ENCODE measurements around the gene ITGA3. TPM values are rescaled to one million over a fixed set of nuclear protein-coding genes. Genes with fewer than 3 reads are reported as not detected.

The ITGA3 gene
- total RNA-seq, 1 experiment from 2014 or later, result 1.4 TPM

GRCh38 chr17:50065056-50065455 lies 9.1 kb downstream of the ITGA3 start:
- intact Hi-C loops (cut with micrococcal nuclease; ENCODE audit: unreplicated experiment), result no loop called here
- TF ChIP-seq CTCF (conservative IDR thresholded peaks at IDR 0.05; ENCODE audit: low read depth, low read length) (no peak), EZH2 (IDR thresholded peaks at IDR 0.05; ENCODE audit: borderline replicate concordance, low read depth, low read length, poor library complexity, severe bottlenecking) (no peak)
- Histone ChIP-seq H3K4me3 (ENCODE audit: low read depth, low read length, poor library complexity, severe bottlenecking) (no peak overlapping the region), H3K9me3 (ENCODE audit: low read depth, low read length, poor library complexity, severe bottlenecking) (no peaks in the 10 kb centered on the region), H3K27me3 (replicated peaks; ENCODE audit: insufficient read depth, low read depth, low read length, poor library complexity) (no peaks in the 10 kb centered on the region), H3K36me3 (ENCODE audit: insufficient read depth, low read length, poor library complexity, severe bottlenecking) (no peaks in the 10 kb centered on the region), H3K4me1 (ENCODE audit: insufficient read depth, low read length, poor library complexity, severe bottlenecking) (peaks cover 8% of the 10 kb centered on the region), H3K27ac (ENCODE audit: low read depth, low read length, poor library complexity, severe bottlenecking) (no peak overlapping the region)
- CTCF ChIA-PET, result no interaction called here
- no peak for DNase-seq (ENCODE audit: low spot score)
- no TSS peak for BruUV-seq (replicated peaks)
- POLR2A ChIA-PET (ENCODE audit: low non-redundant PET), result no interaction called here

DNA sequence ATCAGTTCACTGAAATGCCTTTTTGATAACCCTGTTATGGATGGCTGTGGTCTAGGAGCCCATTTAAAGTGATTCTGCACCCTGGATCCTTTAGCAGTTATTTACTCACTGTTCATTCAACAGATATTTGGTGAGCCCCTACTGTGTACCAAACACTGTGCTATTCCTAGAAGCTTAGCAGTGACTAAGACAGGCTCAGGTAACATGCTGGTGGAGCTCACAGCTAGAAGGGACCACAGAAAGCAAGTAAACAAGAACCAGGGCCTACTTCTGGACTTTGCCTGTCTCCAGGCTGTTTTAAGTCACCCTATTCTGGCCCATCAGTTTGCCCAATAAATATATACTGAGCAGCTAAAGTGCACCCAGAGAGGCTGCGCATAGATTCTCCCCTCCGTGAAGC lies 11.1 kb downstream of the ITGA3 start:
- CTCF ChIA-PET, result no interaction called here
- no TSS peak for BruUV-seq (replicated peaks)

DNA sequence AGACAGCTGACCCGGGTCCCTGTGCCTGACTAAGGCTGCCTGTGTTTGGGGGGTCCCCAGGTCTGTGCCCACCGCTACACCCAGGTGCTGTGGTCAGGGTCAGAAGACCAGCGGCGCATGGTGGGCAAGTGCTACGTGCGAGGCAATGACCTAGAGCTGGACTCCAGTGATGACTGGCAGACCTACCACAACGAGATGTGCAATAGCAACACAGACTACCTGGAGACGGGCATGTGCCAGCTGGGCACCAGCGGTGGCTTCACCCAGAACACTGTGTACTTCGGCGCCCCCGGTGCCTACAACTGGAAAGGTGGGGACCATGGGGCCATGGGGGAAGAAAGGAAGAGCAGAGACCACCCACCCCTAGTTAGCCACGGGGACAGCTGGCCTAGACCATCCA lies 12.1 kb downstream of the ITGA3 start:
- ChIA-PET CTCF (no interaction called here), POLR2A (ENCODE audit: low non-redundant PET) (no interaction called here)
- no TSS peak for BruUV-seq (replicated peaks)

More for the DNA sequence above, 11.1 kb downstream of the ITGA3 start:
- no peaks in the 10 kb centered on the region for H3K36me3 ChIP-seq (ENCODE audit: insufficient read depth, low read length, poor library complexity, severe bottlenecking)
- no peak for DNase-seq (ENCODE audit: low spot score)
- no peaks in the 10 kb centered on the region for H3K9me3 ChIP-seq (ENCODE audit: low read depth, low read length, poor library complexity, severe bottlenecking)
- TF ChIP-seq CTCF (conservative IDR thresholded peaks at IDR 0.05; ENCODE audit: low read depth, low read length) (no peak), EZH2 (IDR thresholded peaks at IDR 0.05; ENCODE audit: borderline replicate concordance, low read depth, low read length, poor library complexity, severe bottlenecking) (no peak)
- peaks cover 8% of the 10 kb centered on the region for H3K4me1 ChIP-seq (ENCODE audit: insufficient read depth, low read length, poor library complexity, severe bottlenecking)
- intact Hi-C loops (cut with micrococcal nuclease; ENCODE audit: unreplicated experiment), result no loop called here
- H3K27ac ChIP-seq (ENCODE audit: low read depth, low read length, poor library complexity, severe bottlenecking), result no peak overlapping the region
- no peak overlapping the region for H3K4me3 ChIP-seq (ENCODE audit: low read depth, low read length, poor library complexity, severe bottlenecking)
- H3K27me3 ChIP-seq (replicated peaks; ENCODE audit: insufficient read depth, low read depth, low read length, poor library complexity), result no peaks in the 10 kb centered on the region
- POLR2A ChIA-PET (ENCODE audit: low non-redundant PET), result no interaction called here

More for the DNA sequence above, 12.1 kb downstream of the ITGA3 start:
- H3K36me3 ChIP-seq (ENCODE audit: insufficient read depth, low read length, poor library complexity, severe bottlenecking), result no peaks in the 10 kb centered on the region
- TF ChIP-seq EZH2 (IDR thresholded peaks at IDR 0.05; ENCODE audit: borderline replicate concordance, low read depth, low read length, poor library complexity, severe bottlenecking) (no peak), CTCF (conservative IDR thresholded peaks at IDR 0.05; ENCODE audit: low read depth, low read length) (no peak)
- no peaks in the 10 kb centered on the region for H3K9me3 ChIP-seq (ENCODE audit: low read depth, low read length, poor library complexity, severe bottlenecking)
- peaks cover 8% of the 10 kb centered on the region for H3K4me1 ChIP-seq (ENCODE audit: insufficient read depth, low read length, poor library complexity, severe bottlenecking)
- H3K27ac ChIP-seq (ENCODE audit: low read depth, low read length, poor library complexity, severe bottlenecking), result no peak overlapping the region
- no peak for DNase-seq (ENCODE audit: low spot score)
- no peaks in the 10 kb centered on the region for H3K27me3 ChIP-seq (replicated peaks; ENCODE audit: insufficient read depth, low read depth, low read length, poor library complexity)
- no peak overlapping the region for H3K4me3 ChIP-seq (ENCODE audit: low read depth, low read length, poor library complexity, severe bottlenecking)
- intact Hi-C loops (cut with micrococcal nuclease; ENCODE audit: unreplicated experiment), result no loop called here

All from A673 (cell line).